GM21717 (cell line): ENCODE measurements around the gene HP1BP3.

Source experiments
- ATAC-seq: cut with Tn5 transposase; IDR thresholded peaks from one replicate; pipeline ENCODE4 v1.9.1; 2021; ENCODE audit warnings: mild to moderate bottlenecking, moderate library complexity; ENCODE audit not compliant: unreplicated experiment

The HP1BP3 gene

DNA sequence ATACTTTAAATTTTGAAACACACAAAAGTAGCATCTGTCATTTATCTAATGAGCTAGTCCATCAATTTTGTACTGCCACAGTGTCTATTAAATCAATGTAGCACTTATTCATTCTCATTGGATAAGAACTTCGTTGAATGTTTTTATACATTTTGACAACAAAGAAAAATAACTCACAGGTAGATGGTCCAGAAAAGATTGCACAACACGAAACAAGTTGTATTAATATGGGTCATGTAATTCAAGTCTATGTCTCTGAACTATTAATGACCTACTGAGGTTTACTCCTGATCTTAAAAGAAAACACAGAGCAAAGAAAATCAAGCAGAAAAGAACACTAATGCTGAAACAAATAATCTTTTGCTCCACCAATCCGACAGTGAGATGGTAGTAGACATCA is 15.3 kb downstream of the HP1BP3 start:
- no peak for ATAC-seq

DNA sequence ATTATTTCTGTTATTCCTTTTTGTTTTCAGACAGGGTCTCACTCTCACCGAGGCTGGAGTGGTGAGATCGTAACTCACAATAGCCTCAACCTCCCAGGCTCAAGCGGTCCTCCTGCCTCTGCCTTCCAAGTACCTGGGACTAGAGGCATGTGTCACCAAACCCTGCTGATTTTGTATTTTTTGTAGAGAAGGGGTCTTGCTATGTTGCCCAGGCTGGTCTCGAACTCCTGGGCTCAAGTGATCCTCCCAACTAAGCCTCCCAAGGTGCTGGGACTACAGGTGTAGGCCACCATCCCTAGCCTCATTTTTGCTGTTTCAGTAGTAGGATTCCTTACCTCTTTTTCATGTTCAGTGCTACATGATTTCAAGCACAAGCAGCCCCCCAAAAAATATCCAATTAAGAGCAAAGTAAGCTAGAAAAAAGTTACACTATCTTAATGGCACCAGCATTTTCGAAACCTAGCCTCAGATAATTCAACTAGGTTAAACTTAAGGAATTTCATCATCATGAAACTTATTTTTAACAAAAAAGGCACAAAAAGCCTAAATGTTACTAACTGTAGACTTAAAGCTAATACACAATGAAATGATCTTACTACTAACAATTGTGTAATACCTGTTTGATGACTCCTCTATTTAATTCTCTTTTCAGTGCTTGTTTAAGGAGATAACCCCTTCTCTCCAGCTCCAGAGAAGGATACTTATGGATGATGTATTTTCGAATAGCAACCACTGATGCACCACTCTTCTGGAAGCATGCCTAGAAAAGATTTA is 16.6 kb downstream of the HP1BP3 start:
- ATAC-seq: no peak

DNA sequence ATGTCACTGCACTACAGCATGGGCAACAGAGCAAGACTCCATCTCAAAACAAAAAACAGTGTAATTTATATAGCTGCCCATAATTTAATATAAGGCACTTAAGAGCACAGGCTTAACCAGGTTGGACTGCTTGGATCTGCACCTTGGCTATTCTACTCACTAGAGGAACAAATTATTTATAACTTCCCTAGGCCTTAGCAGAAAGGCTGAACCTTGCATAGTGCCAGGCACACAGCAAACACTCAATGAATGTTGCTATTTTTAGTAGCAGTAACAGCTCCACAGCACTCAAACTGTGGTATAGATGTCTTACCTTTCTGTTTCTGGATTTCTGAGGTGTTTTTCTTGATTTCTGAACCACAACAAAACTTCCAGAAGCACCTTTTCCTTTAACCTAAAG is 19.8 kb downstream of the HP1BP3 start:
- no peak for ATAC-seq

- ATAC-seq: no peak
These were observed 23.7 kb downstream of the HP1BP3 start for GRCh38 chr1:20763417-20763816.

GRCh38 chr1:20760322-20760721 is 26.8 kb downstream of the HP1BP3 start:
- no peak for ATAC-seq

DNA sequence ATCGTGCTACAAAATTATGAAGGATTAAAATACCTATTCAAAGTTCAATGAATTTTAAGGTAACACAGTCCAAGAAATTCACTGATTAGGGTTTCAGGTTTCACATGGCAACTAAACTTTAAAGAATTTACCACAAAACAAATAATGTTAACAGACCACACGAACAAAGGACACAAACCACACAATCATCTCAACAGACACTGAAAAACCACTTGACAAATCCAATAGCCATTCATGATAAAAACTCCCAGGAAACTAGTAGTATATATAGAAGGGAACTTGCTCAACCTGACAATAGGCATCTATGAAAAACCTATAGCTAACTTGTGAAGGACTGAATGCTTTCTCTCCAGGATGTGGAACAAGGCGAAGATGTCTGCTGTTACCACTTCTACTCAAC is 33.5 kb downstream of the HP1BP3 start:
- ATAC-seq: no peak

DNA sequence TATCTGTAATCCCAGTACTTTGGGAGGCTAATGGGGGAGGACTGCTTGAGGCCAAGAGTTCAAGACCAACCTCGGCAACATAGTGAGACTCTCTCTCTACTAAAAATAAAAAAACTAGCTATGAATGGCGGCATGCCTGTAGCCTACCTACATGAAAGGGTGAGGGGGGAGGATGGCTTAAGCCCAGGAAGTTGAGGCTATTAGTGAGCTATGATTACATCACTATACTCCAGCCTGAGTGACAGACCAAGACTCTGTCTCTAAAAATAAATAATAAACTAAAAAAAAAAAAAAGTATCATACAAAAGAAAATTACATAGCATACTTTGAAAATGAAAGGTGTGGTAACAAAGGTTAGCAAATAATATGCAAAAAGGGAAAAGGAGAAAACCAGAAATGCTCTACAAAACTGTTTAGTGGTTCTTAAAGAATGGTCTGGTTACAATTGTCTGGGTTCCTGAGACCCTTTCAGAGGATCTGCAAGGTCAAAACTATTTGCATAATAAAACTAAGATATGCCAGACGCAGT is 35.6 kb downstream of the HP1BP3 start:
- ATAC-seq: no peak

- no peak for ATAC-seq
These were observed 44.4 kb downstream of the HP1BP3 start for GRCh38 chr1:20742671-20743070.

- no peak for ATAC-seq
These were observed 46.3 kb downstream of the HP1BP3 start for GRCh38 chr1:20740781-20741180.

- no peak for ATAC-seq
These were observed 47.9 kb downstream of the HP1BP3 start for GRCh38 chr1:20739225-20739624.

DNA sequence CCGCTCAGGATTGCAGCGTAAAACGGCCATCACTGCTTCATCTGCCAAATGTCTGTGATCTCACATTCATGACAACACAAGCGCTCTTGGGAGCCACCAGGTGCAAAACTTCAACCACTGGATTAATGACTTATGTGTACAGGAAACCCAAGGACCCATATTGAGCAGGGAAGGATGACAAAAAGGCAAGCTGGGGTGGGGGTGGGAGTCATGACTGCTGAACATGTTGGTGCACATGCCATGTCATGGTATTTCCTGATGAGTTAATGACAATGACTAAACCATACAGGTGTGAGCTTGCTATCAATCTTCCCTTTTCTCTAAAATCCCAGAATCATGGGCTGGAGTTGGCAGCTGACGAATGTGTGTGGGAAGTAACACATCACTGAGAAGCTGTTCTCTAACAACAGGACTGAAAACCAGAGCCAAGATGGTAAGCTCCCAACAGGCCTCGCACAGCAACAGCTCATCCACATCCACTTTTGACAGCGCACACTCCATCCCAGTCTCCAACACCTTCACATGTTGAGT is 51.5 kb downstream of the HP1BP3 start:
- no peak for ATAC-seq

- no peak for ATAC-seq
These were observed 53.6 kb downstream of the HP1BP3 start for GRCh38 chr1:20733360-20733975.

- no peak for ATAC-seq
These were observed 54.3 kb downstream of the HP1BP3 start, which contains the start of gene SH2D5 for GRCh38 chr1:20732588-20733359. TSS of gene SH2D5 (minus strand) at chr1:20732703. CDS start at chr1:20728044, 4,659 bp downstream.

DNA sequence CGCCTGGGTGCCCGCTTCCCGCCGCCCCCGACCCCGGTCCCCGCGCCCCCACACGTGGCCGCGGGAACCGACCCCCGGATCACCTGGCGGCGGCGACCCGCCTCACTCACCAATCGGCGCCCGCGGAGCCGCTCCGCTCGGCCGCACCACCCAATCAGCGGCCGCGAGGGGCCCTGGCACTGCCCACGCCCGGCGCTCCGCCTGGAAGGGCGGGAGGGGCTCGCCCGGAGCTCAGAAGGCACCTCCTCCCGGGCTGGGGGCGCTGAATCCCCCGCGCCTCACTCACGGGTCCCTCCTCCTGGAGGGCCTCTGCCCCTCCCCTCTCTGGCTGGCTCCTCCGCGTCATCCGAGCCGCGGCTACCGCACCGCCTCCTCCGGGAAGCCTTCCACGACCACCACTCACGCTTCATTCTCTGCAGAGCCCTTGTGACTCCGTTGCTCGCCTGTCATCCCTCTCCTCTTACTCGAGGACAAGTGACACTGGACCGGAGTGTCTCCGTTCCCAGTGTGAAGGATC is 55.0 kb downstream of the HP1BP3 start:
- peak; percentile 46 for ATAC-seq

- ATAC-seq: no peak
These were observed 55.8 kb downstream of the HP1BP3 start for GRCh38 chr1:20731057-20731991.

DNA sequence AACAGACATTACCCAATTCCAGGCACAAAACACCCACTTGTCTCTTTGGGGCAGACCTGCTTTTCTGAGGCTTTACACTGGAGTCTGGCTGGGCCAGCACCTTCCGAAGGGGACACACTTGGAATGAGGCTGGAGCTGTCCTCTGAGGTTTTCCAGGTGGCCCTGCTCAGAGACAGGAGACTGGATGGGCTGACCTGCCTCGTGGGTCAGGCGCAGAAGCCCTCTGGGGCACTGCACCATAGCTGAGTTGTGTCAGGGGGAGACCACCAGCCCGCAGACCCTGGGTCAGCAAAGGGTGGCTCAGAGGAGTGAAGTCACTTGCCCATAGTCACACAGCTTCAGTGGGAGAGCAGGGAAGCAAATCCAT is 56.4 kb downstream of the HP1BP3 start:
- no peak for ATAC-seq

- ATAC-seq: no peak
These were observed 57.0 kb downstream of the HP1BP3 start for GRCh38 chr1:20729990-20730689.

DNA sequence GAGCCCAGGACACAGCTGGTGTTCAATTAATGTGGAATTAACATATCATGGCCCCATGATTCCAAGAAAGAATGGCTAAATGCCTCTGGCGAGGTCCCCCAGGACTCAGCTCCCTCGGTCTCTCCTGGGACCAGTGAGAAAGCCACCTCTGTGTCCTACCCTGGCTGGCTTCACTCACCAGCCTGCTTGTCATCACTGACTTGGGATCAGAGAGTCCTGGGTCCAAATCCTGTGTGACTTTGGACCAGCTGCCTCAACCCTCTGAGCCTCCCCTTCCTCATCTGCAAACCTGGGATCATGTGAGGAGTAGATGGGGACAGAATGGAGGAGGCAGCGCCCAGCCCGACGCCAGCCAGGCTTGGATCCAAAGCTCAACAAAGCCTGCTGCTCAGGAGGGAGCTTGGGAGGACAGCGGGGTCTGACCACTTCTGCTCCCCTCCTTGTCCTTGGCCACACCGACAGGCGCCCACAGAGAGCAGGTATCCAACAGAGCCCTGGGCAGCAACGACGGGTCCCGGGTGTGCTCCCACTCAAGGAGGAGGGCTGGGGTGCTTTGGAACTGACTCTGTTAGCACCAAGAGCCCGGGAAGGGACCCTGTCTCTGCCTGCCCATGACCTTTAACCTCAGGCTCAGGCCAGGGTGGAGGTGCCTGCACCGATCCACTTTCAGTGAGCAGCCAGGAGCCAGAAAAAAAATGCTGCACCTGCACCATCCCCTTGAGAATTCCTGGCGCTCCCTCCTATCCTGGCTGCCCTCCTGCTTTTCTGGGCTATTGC is 57.8 kb downstream of the HP1BP3 start:
- ATAC-seq: no peak
